ENCODE data around the gene SNX18.

DNA sequence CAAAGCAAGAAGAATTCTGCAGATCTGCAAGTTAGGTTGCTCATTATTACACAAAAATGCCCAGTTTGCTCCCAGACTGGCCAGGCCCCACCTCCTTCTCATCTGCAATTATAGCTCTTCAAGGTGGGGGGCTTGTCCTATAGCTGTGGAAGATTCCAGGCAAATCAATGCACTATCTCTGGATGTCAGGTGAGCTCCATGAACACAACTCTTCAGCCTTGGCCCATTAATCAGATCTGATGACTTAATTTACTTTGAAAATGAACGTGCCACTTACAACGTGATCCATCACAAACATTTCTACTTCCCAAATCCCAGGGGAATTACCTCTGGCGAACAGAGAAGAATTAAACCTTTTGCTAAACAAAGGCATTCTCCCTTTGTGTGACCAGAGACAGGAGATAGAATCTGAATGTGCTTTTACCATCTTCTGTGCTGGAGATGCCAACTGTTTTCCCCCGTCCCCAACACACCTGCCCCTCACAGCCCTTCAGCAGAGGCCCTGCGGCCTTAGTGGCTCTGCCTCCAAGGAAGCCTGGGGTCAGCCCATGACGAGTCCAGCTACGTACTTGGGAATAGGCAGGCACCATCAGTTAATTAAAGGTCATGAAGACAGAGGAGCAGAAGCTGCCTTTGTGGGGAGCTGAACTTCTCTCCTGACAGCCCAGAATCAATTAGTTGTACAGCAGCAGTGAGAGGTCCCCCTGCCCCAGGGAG lies 60.5 kb downstream of the SNX18 start:
- TF ChIP-seq, protein P1, sequence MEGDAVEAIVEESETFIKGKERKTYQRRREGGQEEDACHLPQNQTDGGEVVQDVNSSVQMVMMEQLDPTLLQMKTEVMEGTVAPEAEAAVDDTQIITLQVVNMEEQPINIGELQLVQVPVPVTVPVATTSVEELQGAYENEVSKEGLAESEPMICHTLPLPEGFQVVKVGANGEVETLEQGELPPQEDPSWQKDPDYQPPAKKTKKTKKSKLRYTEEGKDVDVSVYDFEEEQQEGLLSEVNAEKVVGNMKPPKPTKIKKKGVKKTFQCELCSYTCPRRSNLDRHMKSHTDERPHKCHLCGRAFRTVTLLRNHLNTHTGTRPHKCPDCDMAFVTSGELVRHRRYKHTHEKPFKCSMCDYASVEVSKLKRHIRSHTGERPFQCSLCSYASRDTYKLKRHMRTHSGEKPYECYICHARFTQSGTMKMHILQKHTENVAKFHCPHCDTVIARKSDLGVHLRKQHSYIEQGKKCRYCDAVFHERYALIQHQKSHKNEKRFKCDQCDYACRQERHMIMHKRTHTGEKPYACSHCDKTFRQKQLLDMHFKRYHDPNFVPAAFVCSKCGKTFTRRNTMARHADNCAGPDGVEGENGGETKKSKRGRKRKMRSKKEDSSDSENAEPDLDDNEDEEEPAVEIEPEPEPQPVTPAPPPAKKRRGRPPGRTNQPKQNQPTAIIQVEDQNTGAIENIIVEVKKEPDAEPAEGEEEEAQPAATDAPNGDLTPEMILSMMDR (IDR thresholded peaks at IDR 0.05 in 2 of 3, conservative IDR thresholded peaks at IDR 0.05 in 1 of 3; ENCODE audit: control insufficient read depth in 2 of 3, extremely low read depth in 1 of 3, insufficient read depth in 1 of 3, low read depth in 3 of 3, low read length in 3 of 3) = no peak
- TF ChIP-seq MEF2A (IDR thresholded peaks at IDR 0.05; ENCODE audit: insufficient read depth, low read depth, low read length) (no peak), ZNF217 (IDR thresholded peaks at IDR 0.05) (no peak), SMC3 (IDR thresholded peaks at IDR 0.05; ENCODE audit: borderline replicate concordance, low read length) (no peak), ZBTB40 (IDR thresholded peaks at IDR 0.05; ENCODE audit: borderline replicate concordance) (no peak), JUNB (IDR thresholded peaks at IDR 0.05) (no peak)
